ENCODE results near the gene FASN.

The FASN gene

GRCh38 chr17:82076018-82076784 is 21.8 kb downstream of the FASN start:
- DNase-seq (ENCODE audit: low spot score): no peak

DNA sequence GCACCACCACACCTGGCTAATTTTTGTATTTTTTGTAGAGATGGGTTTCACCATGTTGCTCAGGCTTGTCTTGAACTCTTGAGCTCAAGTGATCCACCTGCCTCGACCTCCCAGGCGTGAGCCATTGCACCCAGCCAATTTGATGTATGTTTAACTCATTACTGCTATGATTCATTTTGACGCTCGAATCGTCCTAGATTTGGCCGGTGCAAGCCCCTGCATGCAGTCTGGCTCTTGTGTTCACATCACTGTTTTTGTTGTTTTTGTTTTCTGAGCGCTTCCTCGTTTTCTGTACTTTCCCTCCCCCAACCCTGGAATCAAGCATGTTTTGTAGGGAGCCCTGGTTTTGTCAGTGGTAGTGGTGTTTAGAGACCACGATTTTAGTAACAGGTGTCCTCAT is 24.6 kb downstream of the FASN start:
- DNase-seq (ENCODE audit: low spot score): no peak

GRCh38 chr17:82072827-82073226 is 25.2 kb downstream of the FASN start:
- DNase-seq (ENCODE audit: low spot score): no peak

DNA sequence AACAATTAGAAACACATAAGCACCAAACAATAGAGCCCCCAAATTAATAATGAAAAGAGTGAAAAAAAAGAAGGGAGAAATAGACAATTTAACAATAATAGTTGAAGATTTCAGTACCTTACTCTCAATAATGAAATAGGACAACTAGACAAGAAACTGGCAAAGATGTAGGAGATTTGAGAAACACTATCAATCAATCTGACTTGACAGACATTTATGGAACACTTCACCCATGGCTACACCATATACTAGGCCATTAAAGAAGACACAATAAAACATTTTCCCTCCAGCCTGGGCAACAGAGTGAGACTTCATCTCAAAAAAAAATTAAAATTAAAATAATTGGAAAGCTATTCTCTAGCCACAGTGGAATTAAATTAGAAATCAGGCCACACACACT is 27.4 kb downstream of the FASN start:
- DNase-seq (ENCODE audit: low spot score): no peak

DNA sequence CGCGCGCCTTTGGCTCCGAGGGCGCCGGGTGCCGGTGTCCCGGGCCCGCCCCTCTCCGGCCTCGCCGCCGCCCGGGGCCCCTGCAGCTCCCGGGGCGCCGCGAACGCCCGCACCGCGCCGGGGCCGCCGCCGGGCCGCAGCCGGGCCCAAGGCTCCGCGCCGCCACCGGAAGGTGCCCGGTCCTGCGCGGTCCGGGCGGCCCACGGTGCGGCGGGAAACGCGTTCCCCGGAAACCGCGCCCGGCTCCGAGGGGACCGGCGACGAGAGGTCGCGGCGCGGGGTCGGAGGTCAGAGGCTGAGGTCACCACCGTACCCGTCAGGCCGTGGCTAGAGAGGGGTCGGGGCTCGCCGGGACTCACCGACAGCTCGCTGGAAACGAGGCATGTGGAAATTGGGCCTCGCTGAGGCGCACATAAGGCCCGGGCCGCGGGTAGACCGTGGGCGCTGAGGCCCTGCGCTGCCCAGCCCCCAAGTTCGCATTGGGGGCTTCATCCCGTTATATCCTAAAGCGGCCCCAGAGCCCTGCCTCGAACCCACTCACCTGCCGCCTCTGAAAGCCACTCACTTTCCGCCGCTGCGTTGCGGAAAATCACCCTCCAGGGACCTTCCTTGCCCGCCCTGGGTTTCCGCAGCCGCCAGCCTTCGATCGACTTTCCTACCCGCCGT is 32.3 kb downstream of the FASN start, which contains the start of gene DUS1L:
Gene DUS1L (minus strand): TSS at position 167 of the 666 bp plus-strand sequence. CDS start 745 bp downstream, outside the sequence.
- peak; percentile 41 for DNase-seq (ENCODE audit: low spot score)

DNA sequence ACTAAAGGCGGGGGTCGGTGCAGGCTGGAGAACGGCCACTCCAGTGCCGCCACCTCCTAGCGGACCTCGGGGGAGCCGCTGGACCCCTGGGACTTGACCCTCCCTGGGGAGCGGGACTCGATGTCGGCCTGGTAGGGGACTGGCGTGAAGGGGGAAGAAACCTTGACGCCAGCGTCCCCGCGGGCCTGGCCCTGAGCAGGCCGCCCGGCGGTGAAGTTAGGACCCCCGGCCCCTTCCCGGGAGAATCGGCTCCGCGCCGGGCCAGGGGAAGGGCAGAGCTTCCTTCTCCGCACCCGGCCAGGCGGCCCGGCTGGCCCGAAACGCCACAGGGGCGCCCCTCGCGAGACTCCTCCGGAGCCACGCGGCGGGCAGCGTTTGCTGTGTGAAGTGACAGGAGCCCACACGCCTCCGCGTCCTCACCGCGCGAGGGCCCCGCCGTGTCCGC is 32.8 kb downstream of the FASN start:
- DNase-seq (ENCODE audit: low spot score): no peak

GRCh38 chr17:82064433-82065192 is 33.4 kb downstream of the FASN start:
- DNase-seq (ENCODE audit: low spot score): no peak

DNA sequence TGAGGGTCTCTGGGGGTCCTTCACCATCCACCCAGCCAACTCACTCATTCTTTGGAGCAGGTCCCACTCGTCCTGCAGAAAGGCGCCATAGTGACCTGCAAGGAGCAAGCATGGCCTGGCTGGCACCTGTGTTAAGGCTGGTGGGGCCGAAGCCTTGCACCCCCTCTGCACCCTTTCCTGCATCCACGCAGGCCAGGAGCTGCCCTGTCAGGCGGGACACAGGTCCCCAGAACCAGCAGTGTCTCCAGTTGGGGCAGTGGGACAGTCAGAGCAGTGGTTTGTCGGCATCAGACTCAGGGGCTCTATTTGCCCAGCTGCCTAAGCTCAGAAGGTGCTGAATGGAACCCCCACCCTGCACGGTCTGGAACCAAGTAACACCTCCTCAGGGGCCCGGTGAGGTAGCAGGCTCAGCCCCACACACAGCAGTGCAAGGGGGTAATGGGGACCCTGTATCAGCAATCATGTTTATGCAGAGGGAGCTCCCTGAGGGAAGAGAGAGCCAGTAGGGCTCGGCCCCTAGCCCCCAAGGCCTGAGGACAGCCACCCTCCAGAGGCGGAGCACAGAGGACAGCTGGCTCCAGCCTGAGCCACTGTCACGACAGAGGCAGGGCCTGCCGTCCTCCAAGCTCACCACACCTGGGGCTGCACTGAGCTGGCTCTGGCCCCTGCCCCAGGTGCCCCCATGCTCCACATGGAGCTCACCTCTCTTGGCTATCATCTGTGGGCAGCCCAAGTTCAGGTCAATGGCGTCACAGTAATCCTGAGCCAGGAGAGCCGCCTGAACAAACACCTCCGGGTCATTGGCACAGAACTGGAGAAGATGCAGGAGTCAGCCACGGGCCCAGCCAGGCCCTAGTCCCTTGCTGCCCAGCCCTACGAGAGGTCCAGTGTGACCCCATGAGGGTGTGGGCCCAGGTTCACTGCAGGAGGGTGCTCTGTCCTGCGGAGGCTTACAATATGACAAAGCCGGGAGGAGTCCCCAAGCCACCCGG is 34.3 kb downstream of the FASN start:
- DNase-seq (ENCODE audit: low spot score): no peak

DNA sequence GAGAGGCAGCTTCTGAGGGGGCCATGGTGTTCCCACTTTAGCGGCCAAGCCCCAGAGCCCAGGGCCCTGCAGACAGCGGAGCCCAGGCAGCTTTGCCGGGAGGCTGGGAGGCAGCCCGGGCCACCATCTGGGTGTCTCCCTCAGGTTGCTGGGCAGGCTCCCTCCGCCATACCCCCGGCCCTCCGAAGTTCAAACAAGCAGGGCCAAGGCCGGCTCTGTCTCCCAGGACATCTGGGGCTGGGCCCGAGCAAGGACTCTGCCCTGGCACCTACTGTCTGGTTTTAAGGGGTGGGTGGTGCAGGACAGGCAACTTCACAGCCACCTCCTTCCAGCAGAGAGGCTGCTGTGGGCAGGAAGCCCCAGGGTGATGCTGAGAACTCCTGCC is 35.1 kb downstream of the FASN start:
- no peak for DNase-seq (ENCODE audit: low spot score)

DNA sequence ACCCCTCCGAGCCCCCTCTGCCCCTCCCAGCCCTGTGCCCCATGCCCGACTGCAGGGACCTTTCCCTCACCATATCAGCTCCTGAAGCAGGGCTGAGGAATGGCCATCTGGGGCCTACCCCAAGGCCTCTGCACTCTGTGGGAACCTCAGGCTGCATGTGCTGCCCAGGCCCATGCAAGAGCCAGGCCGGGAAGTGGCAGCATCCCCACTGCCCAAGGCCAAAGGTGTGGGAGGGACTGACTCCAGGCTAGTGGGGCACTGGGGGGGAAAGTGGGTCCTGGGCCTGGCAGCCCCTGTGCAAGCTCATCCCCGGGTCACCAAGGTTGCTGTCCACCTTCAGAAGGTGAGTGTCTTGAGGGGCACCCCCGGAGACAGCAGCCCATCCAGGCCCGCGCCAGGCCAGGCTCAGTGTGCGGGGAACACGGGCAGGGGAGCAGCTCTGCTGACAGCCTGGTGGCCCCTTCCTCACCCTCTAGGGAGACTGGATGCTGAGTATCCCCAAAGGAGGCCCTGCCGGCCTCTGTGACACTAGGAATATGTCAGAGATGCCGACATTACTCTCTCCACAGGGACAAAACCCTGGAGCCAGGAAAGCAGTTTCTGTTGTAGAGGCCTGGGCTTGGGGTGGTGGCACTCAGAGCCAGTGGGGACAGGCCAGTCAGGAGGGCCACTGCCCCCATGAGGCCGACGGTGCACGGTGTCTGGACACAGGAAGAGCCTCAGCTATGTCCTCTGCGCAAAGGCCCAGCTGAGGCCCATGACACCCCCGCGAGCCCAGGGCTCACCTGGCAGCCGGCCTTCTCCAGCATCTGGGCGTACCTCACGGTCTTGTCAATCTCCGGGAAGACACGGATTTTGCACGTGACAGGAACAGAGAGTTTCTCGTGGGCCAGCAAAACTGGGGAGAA is 35.7 kb downstream of the FASN start:
- DNase-seq (ENCODE audit: low spot score): no peak

DNA sequence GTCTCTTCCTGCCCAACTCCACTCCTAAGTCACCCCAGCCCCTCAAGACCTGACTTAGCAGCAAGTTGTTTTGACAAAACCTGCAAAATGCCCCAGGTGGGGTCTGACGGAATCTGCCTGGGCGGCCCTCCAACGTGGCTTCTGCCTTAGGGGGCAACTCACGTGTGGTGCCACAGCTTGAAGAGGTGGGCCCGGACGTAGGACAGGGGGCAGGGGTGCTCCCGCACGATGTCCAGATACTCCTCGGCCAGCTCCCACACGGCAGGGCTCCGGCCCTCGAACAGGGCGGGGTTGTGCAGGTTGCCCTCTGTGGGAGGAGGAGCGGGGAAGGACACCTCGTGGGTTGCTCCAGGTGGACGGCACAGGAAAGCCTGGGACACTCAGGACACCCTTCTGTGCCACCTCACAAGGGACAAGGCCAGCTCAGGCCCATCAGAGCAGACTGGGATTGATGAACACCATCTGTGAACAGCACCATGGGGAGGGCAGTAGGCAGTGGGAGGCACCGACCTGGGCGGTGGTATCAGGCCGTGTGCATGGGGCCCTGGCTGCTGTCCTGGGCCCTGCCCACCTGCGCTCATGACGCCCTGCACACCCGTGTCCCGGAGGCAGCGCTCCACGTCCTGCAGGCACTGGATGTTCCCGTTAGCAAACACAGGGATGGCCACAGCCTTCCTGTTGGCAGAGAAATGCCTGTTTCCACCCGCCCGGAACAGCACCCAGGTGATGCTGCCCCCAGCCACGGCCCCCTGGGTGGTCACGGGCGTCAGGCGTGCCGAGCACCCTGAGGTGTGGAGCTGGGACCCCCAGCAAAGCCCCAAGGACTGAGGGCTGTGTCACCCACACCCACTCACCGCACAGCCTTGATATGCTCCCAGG is 36.8 kb downstream of the FASN start:
- DNase-seq (ENCODE audit: low spot score): no peak

GRCh38 chr17:82060614-82061013 is 37.4 kb downstream of the FASN start:
- no peak for DNase-seq (ENCODE audit: low spot score)

GRCh38 chr17:82060001-82060380 is 38.0 kb downstream of the FASN start:
- DNase-seq (ENCODE audit: low spot score): no peak

- no peak for DNase-seq (ENCODE audit: low spot score)
Observed at GRCh38 chr17:82059272-82060000, 38.6 kb downstream of the FASN start.

DNA sequence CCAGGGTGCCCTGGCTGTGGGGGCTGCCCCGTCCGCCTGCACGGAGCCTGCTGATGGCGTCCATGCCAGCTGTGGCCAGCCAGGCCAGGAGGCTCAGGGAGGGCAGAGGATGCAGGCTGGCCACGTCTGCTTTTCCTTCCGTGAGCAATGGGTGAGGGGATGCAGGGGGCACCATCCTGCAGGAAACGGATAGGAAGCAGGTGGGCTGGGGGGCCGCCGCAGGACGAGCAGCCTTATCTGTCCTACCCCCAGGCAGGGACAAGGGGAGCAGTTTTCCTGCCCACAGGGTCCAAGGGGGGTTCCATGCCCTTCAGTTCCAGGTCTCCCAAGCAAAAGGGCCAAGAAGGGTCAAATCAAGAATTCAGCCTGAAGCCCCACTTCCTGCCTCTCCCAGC is 39.2 kb downstream of the FASN start:
- DNase-seq (ENCODE audit: low spot score): no peak

- no peak for DNase-seq (ENCODE audit: low spot score)
Observed at GRCh38 chr17:82058230-82058854, 39.7 kb downstream of the FASN start.

GRCh38 chr17:82056729-82057621 is 41.1 kb downstream of the FASN start:
- no peak for DNase-seq (ENCODE audit: low spot score)
